ENCODE data around the gene ZGPAT.

ZGPAT gene

DNA sequence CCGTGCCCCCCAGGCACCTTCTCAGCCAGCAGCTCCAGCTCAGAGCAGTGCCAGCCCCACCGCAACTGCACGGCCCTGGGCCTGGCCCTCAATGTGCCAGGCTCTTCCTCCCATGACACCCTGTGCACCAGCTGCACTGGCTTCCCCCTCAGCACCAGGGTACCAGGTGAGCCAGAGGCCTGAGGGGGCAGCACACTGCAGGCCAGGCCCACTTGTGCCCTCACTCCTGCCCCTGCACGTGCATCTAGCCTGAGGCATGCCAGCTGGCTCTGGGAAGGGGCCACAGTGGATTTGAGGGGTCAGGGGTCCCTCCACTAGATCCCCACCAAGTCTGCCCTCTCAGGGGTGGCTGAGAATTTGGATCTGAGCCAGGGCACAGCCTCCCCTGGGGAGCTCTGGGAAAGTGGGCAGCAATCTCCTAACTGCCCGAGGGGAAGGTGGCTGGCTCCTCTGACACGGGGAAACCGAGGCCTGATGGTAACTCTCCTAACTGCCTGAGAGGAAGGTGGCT is 10.4 kb upstream of the ZGPAT start:
- H3K36me3 ChIP-seq (ENCODE audit: insufficient read depth, low read length): no peaks in the 10 kb centered on the region
- H3K27me3 ChIP-seq (ENCODE audit: insufficient read depth, low read length, poor library complexity, severe bottlenecking): no peaks in the 10 kb centered on the region
- no peak overlapping the region for H2AFZ ChIP-seq (ENCODE audit: low read length)
- H3K4me3 ChIP-seq (ENCODE audit: low read length, poor library complexity, severe bottlenecking): no peak overlapping the region
- no peak overlapping the region for H3K9ac ChIP-seq (ENCODE audit: low read depth, low read length, poor library complexity, severe bottlenecking)
- H3K4me2 ChIP-seq (ENCODE audit: low read depth, low read length, poor library complexity, severe bottlenecking): no peak overlapping the region
- no peaks in the 10 kb centered on the region for H4K20me1 ChIP-seq (ENCODE audit: insufficient read depth, low read length, poor library complexity, severe bottlenecking)
- H3K79me2 ChIP-seq (ENCODE audit: insufficient read depth, low read length): no peaks in the 10 kb centered on the region
- H3K9me2 ChIP-seq (replicated peaks; ENCODE audit: low read depth, low read length): no peaks in the 10 kb centered on the region
- TF ChIP-seq, protein P1, sequence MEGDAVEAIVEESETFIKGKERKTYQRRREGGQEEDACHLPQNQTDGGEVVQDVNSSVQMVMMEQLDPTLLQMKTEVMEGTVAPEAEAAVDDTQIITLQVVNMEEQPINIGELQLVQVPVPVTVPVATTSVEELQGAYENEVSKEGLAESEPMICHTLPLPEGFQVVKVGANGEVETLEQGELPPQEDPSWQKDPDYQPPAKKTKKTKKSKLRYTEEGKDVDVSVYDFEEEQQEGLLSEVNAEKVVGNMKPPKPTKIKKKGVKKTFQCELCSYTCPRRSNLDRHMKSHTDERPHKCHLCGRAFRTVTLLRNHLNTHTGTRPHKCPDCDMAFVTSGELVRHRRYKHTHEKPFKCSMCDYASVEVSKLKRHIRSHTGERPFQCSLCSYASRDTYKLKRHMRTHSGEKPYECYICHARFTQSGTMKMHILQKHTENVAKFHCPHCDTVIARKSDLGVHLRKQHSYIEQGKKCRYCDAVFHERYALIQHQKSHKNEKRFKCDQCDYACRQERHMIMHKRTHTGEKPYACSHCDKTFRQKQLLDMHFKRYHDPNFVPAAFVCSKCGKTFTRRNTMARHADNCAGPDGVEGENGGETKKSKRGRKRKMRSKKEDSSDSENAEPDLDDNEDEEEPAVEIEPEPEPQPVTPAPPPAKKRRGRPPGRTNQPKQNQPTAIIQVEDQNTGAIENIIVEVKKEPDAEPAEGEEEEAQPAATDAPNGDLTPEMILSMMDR (conservative IDR thresholded peaks at IDR 0.05; ENCODE audit: low read length): no peak
- TF ChIP-seq EZH2phosphoT487 (IDR thresholded peaks at IDR 0.05; ENCODE audit: borderline replicate concordance): no peak
- no peaks in the 10 kb centered on the region for H3K4me1 ChIP-seq (ENCODE audit: insufficient read depth, low read length, poor library complexity, severe bottlenecking)
- H3F3A ChIP-seq (ENCODE audit: low read depth): no peaks in the 10 kb centered on the region
- H3K9me3 ChIP-seq (ENCODE audit: insufficient read depth, low read depth, low read length): no peaks in the 10 kb centered on the region

DNA sequence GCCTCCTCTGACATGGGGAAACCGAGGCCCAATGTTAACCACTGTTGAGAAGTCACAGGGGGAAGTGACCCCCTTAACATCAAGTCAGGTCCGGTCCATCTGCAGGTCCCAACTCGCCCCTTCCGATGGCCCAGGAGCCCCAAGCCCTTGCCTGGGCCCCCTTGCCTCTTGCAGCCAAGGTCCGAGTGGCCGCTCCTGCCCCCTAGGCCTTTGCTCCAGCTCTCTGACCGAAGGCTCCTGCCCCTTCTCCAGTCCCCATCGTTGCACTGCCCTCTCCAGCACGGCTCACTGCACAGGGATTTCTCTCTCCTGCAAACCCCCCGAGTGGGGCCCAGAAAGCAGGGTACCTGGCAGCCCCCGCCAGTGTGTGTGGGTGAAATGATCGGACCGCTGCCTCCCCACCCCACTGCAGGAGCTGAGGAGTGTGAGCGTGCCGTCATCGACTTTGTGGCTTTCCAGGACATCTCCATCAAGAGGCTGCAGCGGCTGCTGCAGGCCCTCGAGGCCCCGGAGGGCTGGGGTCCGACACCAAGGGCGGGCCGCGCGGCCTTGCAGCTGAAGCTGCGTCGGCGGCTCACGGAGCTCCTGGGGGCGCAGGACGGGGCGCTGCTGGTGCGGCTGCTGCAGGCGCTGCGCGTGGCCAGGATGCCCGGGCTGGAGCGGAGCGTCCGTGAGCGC is 9.8 kb upstream of the ZGPAT start:
- Histone ChIP-seq H3K9me3 (ENCODE audit: insufficient read depth, low read depth, low read length) (no peaks in the 10 kb centered on the region), H3K4me2 (ENCODE audit: low read depth, low read length, poor library complexity, severe bottlenecking) (no peak overlapping the region), H3K79me2 (ENCODE audit: insufficient read depth, low read length) (no peaks in the 10 kb centered on the region), H3F3A (ENCODE audit: low read depth) (no peaks in the 10 kb centered on the region), H3K9me2 (replicated peaks; ENCODE audit: low read depth, low read length) (no peaks in the 10 kb centered on the region), H4K20me1 (ENCODE audit: insufficient read depth, low read length, poor library complexity, severe bottlenecking) (no peaks in the 10 kb centered on the region), H3K9ac (ENCODE audit: low read depth, low read length, poor library complexity, severe bottlenecking) (no peak overlapping the region), H3K36me3 (ENCODE audit: insufficient read depth, low read length) (no peaks in the 10 kb centered on the region), H3K4me3 (ENCODE audit: low read length, poor library complexity, severe bottlenecking) (no peak overlapping the region), H3K4me1 (ENCODE audit: insufficient read depth, low read length, poor library complexity, severe bottlenecking) (no peaks in the 10 kb centered on the region), H2AFZ (ENCODE audit: low read length) (no peak overlapping the region), H3K27me3 (ENCODE audit: insufficient read depth, low read length, poor library complexity, severe bottlenecking) (no peaks in the 10 kb centered on the region)
- TF ChIP-seq EZH2phosphoT487 (IDR thresholded peaks at IDR 0.05; ENCODE audit: borderline replicate concordance): no peak
- TF ChIP-seq, protein P1 (conservative IDR thresholded peaks at IDR 0.05; ENCODE audit: low read length): no peak

DNA sequence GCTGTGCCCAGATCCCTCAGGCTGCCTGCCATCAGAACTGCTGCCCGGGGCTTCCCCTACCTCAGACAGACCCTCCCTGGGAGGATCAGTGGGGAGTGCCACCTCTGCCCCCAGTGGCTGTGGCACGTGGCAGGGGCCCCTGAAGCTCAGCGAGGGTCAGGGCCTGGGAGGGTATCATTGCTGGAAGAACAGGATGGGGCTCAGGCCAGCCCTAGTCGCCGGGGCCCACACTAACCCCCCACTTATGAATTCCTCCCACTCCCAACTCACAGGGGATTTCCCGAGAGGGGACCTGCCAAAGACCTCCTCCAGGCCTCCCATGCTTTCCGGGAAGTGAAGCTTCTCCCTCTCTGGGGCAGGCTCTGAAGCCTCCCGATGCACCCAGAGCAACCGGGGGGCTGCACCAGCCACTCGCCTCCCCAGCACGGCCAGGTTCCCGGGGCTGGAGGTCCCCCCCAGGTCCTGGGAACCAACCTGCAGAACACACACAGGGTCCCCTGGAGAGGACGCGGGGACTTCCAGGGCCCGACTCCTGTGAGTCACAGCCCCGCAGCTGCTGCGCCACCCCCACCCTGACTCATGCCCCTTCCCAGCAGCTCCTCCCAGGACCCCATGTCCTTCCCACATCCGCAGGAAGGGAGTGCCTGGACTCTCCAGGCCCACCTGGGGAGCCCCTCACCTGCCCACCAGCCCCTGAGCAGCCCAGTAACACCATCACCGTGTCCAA is 8.9 kb upstream of the ZGPAT start:
- H3K9me2 ChIP-seq (replicated peaks; ENCODE audit: low read depth, low read length): no peaks in the 10 kb centered on the region
- no peak overlapping the region for H3K4me3 ChIP-seq (ENCODE audit: low read length, poor library complexity, severe bottlenecking)
- no peaks in the 10 kb centered on the region for H3K79me2 ChIP-seq (ENCODE audit: insufficient read depth, low read length)
- no peaks in the 10 kb centered on the region for H3K4me1 ChIP-seq (ENCODE audit: insufficient read depth, low read length, poor library complexity, severe bottlenecking)
- H3F3A ChIP-seq (ENCODE audit: low read depth): no peaks in the 10 kb centered on the region
- no peaks in the 10 kb centered on the region for H3K27me3 ChIP-seq (ENCODE audit: insufficient read depth, low read length, poor library complexity, severe bottlenecking)
- no peak for TF ChIP-seq EZH2phosphoT487 (IDR thresholded peaks at IDR 0.05; ENCODE audit: borderline replicate concordance)
- TF ChIP-seq, protein P1 (conservative IDR thresholded peaks at IDR 0.05; ENCODE audit: low read length): no peak
- no peaks in the 10 kb centered on the region for H3K9me3 ChIP-seq (ENCODE audit: insufficient read depth, low read depth, low read length)
- no peak overlapping the region for H3K4me2 ChIP-seq (ENCODE audit: low read depth, low read length, poor library complexity, severe bottlenecking)
- H4K20me1 ChIP-seq (ENCODE audit: insufficient read depth, low read length, poor library complexity, severe bottlenecking): no peaks in the 10 kb centered on the region
- H3K9ac ChIP-seq (ENCODE audit: low read depth, low read length, poor library complexity, severe bottlenecking): no peak overlapping the region
- H2AFZ ChIP-seq (ENCODE audit: low read length): no peak overlapping the region
- H3K36me3 ChIP-seq (ENCODE audit: insufficient read depth, low read length): no peaks in the 10 kb centered on the region; the same call in 1 of the 2 replicates
